Stimulated activated CD4-positive, alpha-beta T cell treated with anti-CD3 and anti-CD28 coated beads, Interleukin-4, amount 100 ng/mL, for 48 hours (primary cell): ENCODE results near the gene NAALADL1.
"Not testable (repeated sequence)": the region's sequence is repeated elsewhere in the genome, so short reads cannot be mapped to it uniquely, and the experiment has no call there.

Source experiments
- DNase-seq, 2 donors: peaks; one replicate each; pipeline ENCODE4 v3.0.0-alpha.2; 2020; ENCODE audit warnings: low read depth in 2 of 2

Gene NAALADL1

DNA sequence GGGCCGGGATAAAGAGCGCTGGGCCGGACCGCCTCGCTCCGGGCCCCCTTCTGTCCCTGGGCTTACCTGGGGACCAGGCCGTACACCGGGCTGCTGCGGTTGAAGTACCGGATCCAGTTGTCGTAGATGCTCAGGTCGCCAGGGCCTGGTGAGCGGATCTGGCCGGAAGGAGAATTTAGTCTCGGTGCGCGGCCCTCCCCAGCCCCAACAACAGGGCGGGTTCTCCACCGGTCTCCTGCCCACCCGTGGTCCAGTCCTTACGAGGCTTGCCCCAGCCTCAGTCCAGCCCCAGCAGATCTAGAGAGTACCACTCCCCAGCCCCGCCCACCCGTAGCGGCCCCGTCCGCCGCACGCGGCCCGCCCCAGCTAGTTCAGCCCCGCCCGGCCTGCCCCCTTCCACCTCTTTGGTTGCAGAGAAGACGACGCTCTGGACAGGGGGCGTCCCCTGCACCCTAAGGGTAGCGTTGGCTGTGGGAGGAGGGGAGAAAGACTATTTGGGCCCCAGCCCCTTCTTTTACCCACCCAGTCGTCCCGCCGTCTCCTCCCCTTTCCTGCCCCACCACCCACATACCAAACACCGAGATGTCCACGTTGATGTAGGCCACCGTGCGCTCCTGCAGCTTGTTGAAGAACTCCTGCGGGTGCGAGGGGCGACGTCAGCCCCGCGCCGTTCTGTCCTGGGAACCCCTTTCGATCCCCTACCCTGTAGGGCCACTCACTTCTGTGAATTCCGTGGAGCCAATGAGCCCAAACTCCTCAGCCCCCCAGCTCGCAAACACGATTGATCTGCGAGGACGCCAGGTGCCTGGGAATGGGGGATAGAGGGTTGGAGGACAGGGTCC, 10.6 kb downstream of the NAALADL1 start:
- DNase-seq, result peak; percentile 24 to 29

DNA sequence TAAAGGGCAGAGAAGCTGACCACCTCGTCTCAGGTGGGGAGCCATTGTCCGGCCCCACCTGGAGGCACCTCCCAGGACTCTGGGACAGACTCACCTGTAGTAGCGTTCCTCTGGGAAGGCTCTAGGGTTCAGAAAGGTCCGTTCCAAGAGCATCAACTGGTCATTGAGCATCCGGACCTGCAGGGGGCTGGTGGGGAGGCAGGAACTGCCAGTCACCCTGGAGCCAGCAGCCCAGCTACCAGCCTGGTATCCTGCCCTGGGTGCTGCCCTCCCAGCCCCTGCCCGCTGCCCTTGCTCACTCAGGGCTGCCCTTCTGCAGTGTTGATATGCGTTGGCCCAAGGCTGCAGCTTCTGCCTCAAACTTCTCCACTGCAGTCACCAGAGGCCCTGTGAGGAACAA, 12.6 kb downstream of the NAALADL1 start:
- no peak for DNase-seq

DNA sequence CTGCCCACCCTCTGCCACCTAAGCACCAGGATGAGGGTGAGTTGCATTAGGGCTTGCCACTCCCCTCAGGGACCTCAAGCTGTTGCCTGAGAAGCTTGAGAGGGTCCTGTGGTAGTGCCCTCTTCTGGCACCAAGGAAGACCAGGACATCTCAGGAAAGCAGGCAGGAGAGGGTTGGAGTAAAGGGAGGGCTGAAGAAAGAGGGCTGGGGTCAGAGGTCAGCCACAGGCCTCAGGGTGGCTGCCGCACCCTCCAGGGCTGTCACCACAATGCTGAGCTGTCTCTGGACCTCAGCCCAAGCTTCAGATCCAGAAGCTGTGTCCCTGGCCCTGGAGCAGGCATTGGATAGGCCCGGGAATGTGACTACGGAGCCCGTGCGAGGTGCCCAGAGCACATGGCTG, 13.3 kb downstream of the NAALADL1 start:
- no peak for DNase-seq

DNA sequence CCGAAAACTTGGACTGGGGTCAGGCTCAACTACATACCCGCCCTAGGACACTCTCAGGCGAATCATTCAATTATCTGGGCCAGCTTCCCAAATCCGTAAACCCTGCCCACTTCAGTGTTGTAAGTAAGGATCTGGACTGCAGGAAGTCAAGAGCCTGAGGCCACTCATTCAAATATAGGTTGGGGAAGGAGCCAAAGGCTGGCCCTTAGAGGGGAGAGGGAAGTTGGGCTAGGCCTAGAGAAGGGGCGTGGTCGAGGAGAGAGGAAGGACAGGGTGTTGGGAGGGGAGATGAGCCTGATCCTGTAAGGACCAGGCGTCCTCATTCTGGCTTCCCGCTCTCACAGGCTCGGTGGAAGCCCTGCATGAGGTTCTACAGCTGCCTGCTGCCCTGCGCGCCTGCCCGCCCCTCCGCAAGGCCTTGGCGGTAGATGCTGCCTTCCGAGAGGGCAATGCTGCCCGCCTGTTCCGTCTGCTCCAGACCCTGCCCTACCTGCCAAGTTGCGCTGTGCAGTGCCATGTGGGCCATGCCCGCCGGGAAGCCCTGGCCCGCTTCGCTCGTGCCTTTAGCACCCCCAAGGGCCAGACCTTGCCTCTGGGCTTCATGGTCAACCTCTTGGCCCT, 14.4 kb downstream of the NAALADL1 start:
- DNase-seq, result no peak

- no peak for DNase-seq
These were observed 15.5 kb downstream of the NAALADL1 start for GRCh38 chr11:65042891-65043290.

- DNase-seq, result peak; percentile 78 to 88
These were observed 17.3 kb downstream of the NAALADL1 start, which contains the start of gene SAC3D1 for GRCh38 chr11:65040847-65041622. Gene SAC3D1, plus strand, starts transcription at chr11:65041210. Its CDS starts 83 bp downstream, at chr11:65041293.

DNA sequence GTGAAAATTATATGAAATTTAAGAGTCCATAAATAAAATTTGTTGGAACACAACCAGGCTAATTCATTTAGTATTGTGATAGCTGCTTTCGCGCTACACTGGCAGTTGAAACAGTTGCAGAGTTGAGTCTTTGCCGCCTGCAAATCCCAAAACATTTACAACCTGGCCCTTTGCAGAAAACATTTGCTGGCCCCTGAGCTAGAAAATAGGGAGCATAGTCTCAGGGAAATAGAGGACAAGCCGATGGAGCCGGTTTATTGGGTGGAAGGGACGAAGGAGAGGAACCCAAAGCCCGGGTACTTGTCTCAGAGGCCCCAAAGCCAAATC, 17.9 kb downstream of the NAALADL1 start:
- DNase-seq, result no peak

DNA sequence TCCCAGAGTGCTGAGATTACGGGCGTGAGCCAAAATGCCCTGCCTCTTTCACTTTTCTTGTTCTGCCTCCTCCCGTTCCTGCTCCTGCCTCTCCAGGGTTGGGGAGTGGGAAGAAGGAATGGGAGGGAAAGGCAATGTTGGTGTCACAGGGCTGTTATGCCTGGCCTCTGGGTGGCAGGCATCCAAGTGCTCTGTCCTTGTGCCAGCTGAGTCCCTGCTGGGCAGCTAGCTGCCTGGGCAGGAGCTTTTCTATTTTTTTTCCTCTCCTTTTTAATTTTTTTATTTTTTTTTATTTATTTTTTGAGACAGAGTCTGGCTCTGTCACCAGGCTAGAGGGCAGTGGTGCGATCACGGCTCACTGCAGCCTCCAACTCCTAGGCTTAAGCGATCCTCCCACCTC, 21.4 kb downstream of the NAALADL1 start:
- DNase-seq, result no peak

DNA sequence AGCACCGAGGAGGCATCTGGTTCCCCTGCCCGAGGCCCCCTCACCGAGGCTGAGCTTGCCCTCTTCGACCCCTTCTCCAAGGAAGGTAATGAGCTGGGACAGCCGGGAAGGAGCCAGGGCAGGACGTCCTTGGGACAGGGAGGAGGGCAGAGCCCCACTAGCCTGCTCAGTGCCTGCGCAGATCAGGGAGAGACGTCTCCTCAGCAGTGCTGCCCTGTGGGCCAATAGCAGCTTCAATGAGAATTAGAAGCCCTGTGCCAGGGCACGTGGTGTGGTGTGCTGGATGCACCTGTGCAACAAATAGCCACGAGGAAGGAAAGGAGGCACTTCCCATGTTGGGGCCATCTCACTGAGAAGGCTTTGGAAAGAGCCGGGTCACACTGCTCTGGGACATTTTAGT, 22.8 kb downstream of the NAALADL1 start:
- no peak for DNase-seq

GRCh38 chr11:65034423-65034822, 23.9 kb downstream of the NAALADL1 start:
- no peak for DNase-seq

DNA sequence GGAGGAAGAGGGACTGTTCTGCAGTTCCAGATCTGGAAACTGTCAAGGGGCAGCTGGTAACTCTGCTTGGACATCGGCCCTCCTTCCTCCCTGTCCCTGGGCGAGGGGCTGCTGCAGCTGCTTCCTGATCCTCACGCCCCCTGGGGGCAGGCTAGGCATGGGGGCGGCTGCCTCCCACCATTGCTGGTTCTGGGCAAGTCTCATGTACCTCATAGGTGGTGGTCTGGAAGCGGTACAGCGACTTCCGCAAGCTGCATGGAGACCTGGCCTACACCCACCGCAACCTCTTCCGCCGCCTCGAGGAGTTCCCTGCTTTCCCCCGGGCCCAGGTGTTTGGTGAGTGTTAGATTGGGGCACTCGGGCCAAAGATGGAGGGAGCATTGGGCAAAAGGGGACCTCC, 26.1 kb downstream of the NAALADL1 start:
- DNase-seq, result no peak

- DNase-seq, result peak; percentile 84 to 88
These were observed 30.9 kb downstream of the NAALADL1 start, which contains the start of gene SNX15 for GRCh38 chr11:65027213-65028067. Gene SNX15, plus strand, starts transcription at chr11:65027439. Its CDS starts 99 bp downstream, at chr11:65027538.

GRCh38 chr11:65026810-65027209, 31.5 kb downstream of the NAALADL1 start:
- DNase-seq, result no peak

- not testable (repeated sequence) for DNase-seq
These were observed 34.9 kb downstream of the NAALADL1 start for GRCh38 chr11:65023502-65023901.

- DNase-seq, result no peak
These were observed 36.8 kb downstream of the NAALADL1 start for GRCh38 chr11:65021509-65021908.

- no peak for DNase-seq
These were observed 37.4 kb downstream of the NAALADL1 start for GRCh38 chr11:65021003-65021402.

GRCh38 chr11:65019824-65020223, 38.5 kb downstream of the NAALADL1 start:
- no peak for DNase-seq

DNA sequence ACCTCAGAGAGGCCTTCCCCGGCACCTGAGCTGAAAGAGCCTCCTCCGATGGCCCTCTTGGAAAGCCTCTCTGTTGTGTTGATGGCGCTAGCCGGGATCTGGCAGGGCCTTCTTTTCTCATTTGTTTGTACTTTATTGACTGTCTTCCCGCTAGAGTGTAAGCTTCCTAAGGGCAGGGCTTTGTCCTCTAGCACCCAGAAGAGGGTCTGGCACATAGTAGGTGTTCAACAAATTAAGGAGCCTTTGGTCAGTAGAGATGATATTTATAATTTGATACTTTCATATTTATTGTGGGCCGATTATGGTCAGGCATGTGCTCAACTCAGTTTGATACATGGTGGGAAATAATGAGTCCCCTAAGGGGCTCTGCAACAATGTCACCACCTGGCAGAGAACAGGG, 40.4 kb downstream of the NAALADL1 start:
- no peak for DNase-seq

GRCh38 chr11:65016705-65017104, 41.6 kb downstream of the NAALADL1 start:
- DNase-seq, result no peak

DNA sequence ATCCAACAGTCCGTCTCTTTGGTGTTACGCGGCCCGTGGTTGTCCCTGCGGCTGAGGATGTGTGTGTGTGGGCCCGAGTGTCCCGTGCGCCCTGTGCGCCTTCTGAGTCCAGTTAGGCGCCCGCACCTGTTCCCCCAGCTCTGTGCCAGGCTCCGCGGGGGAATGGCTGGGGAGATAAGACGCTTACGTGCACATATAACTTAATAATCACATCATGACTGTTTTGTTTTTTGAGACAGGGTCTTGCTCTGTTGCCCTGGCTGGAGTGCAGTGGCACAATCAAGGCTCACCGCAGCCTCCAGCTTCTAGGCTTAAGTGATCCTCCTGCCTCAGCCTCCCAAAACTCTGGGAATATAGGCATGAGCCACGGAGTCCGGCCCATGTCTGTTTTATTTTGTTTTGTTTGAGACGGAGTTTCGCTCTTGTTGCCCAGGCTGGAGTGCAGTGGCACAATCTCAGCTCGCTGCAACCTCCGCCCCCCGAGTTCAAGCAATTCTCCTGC, 43.6 kb downstream of the NAALADL1 start:
- no peak for DNase-seq
